ENCODE data around the gene PXN.
A peak's percentile ranks its signal among the peaks of the same experiment; 100 is the strongest.
"Not testable (repeated sequence)": the region's sequence is repeated elsewhere in the genome, so short reads cannot be mapped to it uniquely, and the experiment has no call there.

PXN gene

GRCh38 chr12:120262852-120263747 is 2.4 kb downstream of the PXN start:
- no peak for DNase-seq (ENCODE audit: low read depth)

DNA sequence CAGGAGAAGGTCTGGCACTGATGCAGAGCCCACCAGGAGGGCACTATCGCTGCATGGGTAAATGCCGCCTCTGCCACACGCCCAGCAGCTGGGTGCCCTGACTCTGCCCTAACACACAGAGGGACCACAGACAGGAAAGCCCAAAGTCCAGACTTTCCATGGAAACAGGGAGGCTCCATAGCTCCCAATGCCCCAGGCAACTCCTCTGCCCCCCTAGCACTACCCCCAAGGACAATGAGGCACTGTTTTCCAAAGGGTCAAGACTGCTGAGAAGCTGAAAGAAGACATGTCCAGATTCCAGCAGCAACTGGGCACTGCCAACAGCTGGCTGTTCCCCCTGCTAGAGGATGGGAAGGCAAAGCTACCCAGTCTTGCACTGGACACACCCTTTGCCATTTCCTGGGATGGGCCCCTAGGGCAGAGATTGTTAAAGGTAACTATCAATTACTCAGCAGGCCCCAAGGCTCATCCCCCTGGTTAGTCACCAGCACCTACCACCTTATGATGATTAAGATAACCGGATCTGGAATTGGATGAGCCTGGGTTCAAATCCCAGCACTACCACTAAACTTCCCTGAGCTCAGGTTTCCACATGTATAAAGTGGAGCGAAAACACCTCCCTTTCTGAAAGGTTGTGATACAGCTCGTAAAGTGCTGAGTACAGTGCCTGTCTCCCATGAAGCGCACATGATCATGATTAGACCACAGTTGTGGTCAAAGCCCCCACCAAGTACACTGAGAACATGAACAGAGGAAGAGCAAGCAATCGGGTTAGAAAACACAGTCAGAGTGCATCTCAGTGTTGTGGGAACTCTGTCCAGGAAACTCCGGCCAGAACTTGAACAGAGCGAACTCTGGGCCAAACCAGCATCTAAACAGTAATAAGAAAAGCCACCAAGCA is 3.3 kb downstream of the PXN start:
- no peak for DNase-seq (ENCODE audit: low read depth)

DNA sequence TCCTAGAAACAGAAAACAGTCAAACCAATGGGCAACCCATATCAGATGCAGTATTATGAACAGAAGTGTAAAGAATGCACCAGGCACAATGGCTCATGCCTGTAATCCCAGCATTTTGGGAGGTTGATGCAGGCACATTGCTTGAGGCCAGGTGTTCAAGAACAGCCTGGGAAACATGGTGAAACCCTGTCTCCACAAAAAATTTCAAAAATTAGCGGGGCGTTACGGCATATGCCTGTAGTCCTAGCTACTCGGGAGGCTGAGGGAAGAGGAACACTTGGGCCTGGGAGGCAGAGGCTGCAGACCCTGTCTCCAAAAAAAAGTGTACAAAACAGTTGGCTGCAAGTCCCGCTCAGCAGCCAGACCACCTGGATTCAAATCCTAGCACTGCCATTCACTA is 4.9 kb downstream of the PXN start:
- no peak for DNase-seq (ENCODE audit: low read depth)

DNA sequence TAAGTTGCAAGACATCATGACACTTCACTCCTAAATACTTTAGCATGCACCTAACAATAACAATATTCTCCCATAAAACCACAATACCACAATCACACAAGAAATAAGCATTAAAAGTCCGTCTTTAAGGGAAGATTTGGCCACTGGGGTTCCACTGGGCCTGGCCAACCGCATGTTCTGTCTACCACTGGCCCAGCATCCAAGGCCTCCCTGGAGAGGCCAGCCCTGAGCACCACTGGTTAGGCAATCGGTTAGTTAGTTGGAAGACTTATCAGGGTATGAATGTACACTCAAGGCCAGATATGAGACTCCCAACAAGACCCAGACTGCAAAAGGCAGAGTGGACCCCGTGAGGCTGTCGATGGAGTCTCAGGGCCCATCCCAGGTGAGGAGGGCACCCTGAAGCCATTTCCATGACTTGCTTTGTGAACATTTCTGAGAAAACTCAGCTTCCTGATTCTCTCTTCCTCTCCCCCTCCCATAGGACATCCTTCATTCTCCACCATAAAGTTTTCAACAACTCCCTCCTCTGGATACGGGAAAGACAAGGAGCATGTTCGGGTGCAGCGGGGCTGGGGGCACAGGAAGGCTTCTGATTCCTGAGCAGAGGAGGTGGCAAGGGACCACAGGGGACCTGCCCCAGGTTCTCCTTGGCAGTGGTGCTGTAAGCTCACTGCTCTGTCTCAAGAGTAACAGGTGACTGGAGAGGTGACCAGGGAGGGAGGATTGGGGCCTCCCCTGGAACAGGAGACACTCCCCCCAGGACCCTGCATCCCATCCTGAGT is 5.9 kb downstream of the PXN start:
- DNase-seq (ENCODE audit: low read depth): no peak

DNA sequence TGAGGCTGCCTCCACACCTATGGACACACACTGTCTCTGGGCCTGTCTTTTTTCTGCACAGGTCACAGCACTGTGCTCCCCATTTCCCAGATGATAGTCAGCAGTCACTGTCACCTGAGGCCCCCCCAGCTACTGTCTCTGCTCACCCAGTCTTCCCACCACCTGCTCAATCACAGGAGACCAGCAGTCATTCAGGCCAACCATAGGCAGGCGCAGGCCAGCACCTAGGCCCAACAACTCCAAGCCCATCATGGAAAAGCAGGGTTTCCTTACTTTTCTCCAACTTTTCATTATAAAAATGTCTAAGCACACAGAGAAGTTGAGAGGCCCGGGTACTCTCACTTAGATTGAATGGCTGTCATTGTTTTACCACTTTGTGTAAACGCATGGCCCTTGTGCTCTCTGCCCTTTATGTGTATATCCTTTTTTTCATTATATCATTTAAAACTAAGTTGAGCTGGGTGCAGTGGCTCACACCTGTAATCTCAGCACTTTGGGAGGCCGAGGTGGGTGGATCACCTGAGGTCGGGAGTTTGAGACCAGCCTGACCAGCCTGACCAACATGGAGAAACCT is 7.1 kb downstream of the PXN start:
- DNase-seq (ENCODE audit: low read depth): no peak

DNA sequence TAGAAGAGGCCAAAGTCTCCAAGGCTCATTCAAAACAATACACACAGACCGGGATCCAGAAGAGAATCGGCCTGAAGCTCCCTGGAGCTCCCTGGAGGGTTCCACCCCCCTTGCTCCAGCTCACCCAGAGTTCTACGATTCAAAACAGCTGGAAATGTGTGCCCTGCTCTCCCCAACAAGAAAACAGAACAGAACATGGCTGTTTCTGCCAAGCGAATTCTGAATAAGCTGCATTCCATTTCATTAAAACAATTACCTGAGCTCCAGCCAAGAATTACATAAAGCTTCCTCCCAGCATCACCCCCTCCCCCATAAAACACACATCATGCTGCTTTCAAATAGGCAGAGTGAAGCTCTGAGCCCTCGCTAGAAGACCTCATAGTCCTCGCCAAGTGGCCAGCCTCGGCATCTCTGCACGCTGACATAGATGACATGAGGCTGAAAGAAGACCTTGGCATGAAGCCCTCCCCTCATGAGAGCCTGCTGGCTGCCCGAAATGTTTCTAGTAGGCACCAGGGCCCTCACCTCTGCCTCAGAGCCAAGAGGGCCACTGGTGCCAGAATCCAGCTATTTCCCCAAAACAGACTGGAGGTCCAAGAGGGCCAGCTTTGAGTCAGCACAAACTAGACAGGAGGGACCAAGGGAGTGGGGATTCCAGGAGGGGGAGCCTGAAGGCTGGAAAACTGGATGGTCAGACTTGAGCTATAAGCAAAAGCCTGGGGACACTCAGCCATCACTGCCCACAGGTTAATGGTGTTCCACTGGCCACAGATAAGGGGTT is 8.3 kb downstream of the PXN start:
- no peak for DNase-seq (ENCODE audit: low read depth)

DNA sequence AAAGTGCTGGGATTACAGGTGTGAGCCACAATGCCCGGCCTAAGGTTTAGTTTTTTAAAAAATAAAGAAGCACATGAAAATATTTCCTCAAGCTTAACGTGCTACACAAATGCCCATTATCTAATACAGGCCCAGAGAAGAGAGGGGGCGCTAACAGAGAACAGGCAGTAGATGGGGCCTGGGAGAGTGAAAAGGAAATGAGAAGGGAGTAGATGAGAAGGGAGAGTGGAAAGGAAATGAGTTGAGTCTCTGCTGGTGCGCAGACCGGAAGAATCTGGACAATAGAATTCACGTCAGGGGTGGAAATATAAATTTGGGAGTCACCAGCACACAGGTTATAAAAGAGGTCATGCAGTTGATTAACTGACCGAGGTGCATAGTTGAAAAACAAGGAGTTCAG is 10.7 kb downstream of the PXN start:
- DNase-seq (ENCODE audit: low read depth): no peak

GRCh38 chr12:120253313-120253712 is 12.2 kb downstream of the PXN start:
- not testable (repeated sequence) for DNase-seq (ENCODE audit: low read depth)

GRCh38 chr12:120252071-120252906 is 13.2 kb downstream of the PXN start:
- DNase-seq (ENCODE audit: low read depth): peak; percentile 50

GRCh38 chr12:120251364-120252070 is 14.0 kb downstream of the PXN start:
- not testable (repeated sequence) for DNase-seq (ENCODE audit: low read depth)

DNA sequence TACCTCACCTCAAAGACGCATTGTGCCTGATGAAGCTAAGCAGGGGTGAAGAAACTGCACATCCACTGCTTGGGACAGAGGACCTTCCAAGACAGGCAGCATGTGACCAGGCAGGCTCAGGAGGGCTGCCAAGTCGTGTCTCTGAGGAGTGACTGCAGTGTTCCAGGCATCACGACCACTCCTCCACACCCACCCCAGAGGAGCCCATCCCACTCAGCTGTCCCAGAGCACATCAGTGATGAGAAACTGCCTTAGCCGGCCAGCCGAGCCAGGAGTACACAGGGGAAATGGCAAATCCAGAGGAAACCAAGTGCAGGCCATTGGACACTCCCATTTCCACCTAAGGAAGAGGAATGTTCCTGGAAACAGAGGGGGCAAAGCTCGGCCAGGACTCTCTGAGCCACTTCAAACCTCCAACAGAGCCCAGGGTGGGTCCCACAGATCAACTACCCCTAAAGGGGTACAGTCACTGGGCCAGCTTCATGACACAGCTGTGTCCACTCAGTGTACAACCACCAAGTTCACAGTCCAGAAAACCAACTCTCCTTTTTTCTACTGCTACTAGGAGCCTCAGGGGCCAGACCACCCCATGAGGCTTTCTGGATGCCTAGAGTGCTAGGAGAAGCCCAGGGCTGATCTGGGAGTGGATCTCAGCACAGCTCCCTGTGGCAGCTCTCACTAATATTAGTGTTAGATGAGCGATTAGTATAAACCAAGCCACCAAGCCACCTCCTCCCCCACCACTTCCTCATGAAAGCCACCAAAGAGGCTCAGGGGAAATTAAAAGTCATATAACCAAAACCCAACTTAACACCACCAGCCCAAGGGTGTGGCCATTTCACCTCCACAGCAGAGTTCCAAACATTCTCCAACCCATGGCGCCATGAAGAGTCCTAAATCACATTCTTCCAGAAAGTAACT is 15.4 kb downstream of the PXN start:
- DNase-seq (ENCODE audit: low read depth): no peak

- DNase-seq (ENCODE audit: low read depth): no peak
Observed at GRCh38 chr12:120249266-120249874, 16.2 kb downstream of the PXN start.

- DNase-seq (ENCODE audit: low read depth): no peak
Observed at GRCh38 chr12:120247621-120248030, 17.9 kb downstream of the PXN start.

DNA sequence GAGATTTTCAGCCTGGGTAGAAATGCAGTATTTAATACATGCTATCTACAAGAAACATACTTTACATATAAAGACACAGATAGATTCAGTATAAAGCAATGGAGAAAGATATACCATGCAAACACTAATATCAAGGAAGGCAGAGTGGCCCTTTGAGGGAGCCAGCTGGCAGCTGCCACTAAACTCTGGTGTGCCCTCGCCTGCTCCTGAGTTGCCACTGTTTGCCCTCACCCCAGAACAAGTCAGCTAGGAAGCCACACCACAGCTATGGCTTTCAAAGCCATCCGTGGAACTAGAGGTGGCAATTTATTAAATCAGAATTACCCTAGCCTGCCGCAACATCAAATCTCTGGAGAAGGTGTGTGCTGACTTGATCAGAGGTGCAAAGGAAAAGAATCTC is 18.3 kb downstream of the PXN start:
- no peak for DNase-seq (ENCODE audit: low read depth)

DNA sequence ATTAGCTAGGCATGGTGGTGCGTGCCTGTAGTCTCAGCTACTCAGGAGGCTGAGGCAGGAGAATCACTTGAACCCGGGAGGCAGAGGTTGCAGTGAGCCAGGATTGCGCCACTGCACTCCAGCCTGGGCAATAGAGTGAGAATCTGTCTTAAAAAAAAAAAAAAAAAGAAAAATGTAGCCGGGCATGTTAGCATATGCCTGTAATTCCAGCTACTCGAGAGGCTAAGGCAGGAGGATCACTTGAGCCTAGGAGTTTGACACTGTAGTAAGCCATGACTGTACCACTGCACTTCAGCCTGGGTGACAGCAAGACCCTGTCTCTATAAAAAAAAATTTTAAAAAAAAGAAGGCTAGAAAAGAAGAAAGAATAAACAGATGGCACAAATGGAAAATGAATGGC is 18.8 kb downstream of the PXN start:
- DNase-seq (ENCODE audit: low read depth): not testable (repeated sequence)

DNA sequence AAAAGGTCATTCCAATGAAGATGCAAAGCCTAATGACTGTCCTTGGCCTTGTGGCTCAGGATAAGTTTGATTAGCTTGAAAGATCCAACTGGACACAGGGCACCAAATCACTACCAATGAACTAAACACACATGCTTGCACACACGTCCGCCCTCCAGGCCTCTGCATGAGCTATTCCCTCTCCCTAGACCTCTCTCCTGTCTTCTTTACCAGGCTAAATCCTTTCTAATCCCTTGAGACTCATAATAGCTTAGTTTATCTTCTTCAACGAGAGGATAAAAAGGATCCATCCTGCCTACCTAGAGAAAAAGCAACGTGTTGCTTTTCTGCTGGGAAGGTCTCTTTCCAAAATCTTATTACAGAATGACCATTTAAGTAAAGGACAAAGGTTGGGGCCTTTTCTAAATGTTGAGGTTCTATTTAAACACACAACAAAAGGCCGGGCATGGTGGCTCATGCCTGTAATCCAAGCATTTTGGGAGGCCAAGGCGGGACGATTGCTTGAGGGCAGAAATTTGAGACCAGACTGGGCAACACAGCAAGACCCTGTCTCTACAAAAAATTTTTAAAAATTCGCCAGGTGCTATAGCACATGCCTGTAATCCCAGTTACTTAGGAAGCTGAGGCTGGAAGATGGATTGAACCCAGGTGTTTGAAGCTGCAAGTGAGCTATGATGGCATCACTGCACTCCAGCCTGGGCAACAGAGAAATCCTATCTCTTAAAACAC is 22.4 kb downstream of the PXN start:
- DNase-seq (ENCODE audit: low read depth): no peak

- no peak for DNase-seq (ENCODE audit: low read depth)
Observed at GRCh38 chr12:120242275-120242799, 23.2 kb downstream of the PXN start.

Data from stimulated activated CD8-positive, alpha-beta memory T cell treated with anti-CD3 and anti-CD28 coated beads, Interleukin-15, amount 100 ng/mL, for 1 hour (primary cell).